MM.1S (cell line): ENCODE measurements around the gene MRPS18A.

Source experiments
- DNase-seq: peaks from one replicate; pipeline ENCODE4 v3.0.0-alpha.2; 2015
- H2AFZ ChIP-seq: fragments of 300-600 bp; sonication (generic); 2 replicates; pipeline ENCODE4 v1.6.0; 2016; ENCODE audit warnings: antibody characterized with exemption, low read length
- H3F3A ChIP-seq: fragments of 300-600 bp; sonication (generic); 2 replicates; pipeline ENCODE4 v1.6.1; 2016; ENCODE audit warnings: mild to moderate bottlenecking, antibody characterized with exemption, low read length, moderate library complexity, mixed read lengths; ENCODE audit not compliant: insufficient read depth
- H3K27ac ChIP-seq: fragments of 300-600 bp; sonication (generic); 2 replicates; pipeline ENCODE4 v1.5.1; 2016; ENCODE audit warnings: mild to moderate bottlenecking, low read length
- H3K27me3 ChIP-seq: fragments of 300-600 bp; sonication (generic); replicated peaks from 2 replicates; pipeline ENCODE4 v1.6.0; 2016; ENCODE audit warnings: low read length; ENCODE audit not compliant: insufficient read depth
- H3K36me3 ChIP-seq: fragments of 300-600 bp; sonication (generic); replicated peaks from 2 replicates; pipeline ENCODE4 v1.6.1; 2016; ENCODE audit warnings: mild to moderate bottlenecking, low read length, mixed read lengths; ENCODE audit not compliant: insufficient read depth
- H3K4me1 ChIP-seq: fragments of 300-600 bp; sonication (generic); 2 replicates; pipeline ENCODE4 v1.6.1; 2016; ENCODE audit warnings: low read length, mixed read lengths
- H3K4me2 ChIP-seq: fragments of 300-600 bp; sonication (generic); 2 replicates; pipeline ENCODE4 v1.6.0; 2016; ENCODE audit warnings: low read depth, low read length
- H3K4me3 ChIP-seq: fragments of 300-600 bp; sonication (generic); 2 replicates; pipeline ENCODE4 v1.5.1; 2016; ENCODE audit warnings: low read length, mixed read lengths
- H3K79me2 ChIP-seq: fragments of 300-600 bp; sonication (generic); 2 replicates; pipeline ENCODE4 v1.6.1; 2016; ENCODE audit warnings: mixed run types, low read length, mixed read lengths
- H3K9ac ChIP-seq: fragments of 300-600 bp; sonication (generic); 2 replicates; pipeline ENCODE4 v1.6.1; 2016; ENCODE audit warnings: low read length, mixed read lengths
- H3K9me2 ChIP-seq: fragments of 300-600 bp; sonication (generic); replicated peaks from 2 replicates; pipeline ENCODE4 v1.6.1; 2016; ENCODE audit warnings: mild to moderate bottlenecking, low read length, mixed read lengths; ENCODE audit not compliant: insufficient read depth
- H3K9me3 ChIP-seq: fragments of 300-600 bp; sonication (generic); replicated peaks from 2 replicates; pipeline ENCODE4 v1.6.1; 2016; ENCODE audit warnings: mild to moderate bottlenecking, low read length, mixed read lengths; ENCODE audit not compliant: insufficient read depth
- H4K20me1 ChIP-seq: fragments of 300-600 bp; sonication (generic); 2 replicates; pipeline ENCODE4 v1.6.1; 2016; ENCODE audit warnings: mild to moderate bottlenecking, low read length, moderate library complexity, mixed read lengths; ENCODE audit not compliant: insufficient read depth
- EZH2 ChIP-seq: fragments of 300-600 bp; sonication (generic); optimal IDR thresholded peaks from 2 replicates; pipeline ENCODE3; 2017; ENCODE audit warnings: low read depth, mild to moderate bottlenecking, antibody characterized with exemption, low read length, mixed read lengths
- EZH2phosphoT487 ChIP-seq: fragments of 300-600 bp; sonication (generic); IDR thresholded peaks from 2 replicates; pipeline ENCODE4 v1.6.1; 2018; ENCODE audit warnings: antibody characterized with exemption, low read length
- TF ChIP-seq, protein P1 (sequence below): fragments of 300-600 bp; sonication (generic); IDR thresholded peaks from 2 replicates; pipeline ENCODE4 v1.5.1; 2016; ENCODE audit warnings: antibody characterized with exemption, low read length, mixed read lengths

The MRPS18A gene

DNA sequence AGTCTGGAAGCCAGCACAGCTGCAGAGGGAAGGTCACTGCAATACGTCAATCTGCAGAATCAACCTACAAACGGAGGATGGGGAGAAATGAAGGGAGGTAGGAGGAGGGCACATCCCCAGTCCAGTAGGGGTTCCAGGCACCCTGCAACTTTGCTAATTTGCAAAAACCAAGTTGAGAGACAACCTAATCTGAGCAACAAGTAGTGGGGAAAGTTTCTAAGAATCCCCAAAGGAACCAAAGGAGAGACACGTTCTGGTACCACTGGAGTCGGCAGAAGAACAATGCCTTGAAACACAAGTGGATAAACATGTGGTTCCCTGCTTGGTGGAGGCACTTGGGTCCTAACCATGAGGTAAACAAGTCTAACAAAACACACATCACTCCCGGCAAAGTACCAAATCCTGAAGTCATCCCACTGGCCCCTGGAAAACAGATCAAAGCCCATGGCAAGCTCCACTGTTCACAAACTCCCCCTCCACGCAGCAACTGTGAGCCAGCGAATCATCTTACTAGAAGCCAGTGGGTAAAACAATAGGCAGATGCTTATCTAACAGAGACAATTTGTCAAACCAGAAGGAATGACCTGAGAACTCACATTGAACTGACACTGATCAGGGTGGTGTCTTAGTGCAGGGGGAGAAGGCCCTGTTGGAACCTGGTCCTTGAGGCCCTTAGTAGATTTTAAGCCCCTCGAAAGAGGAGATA is 4.7 kb downstream of the MRPS18A start:
- Histone ChIP-seq H3K27me3 (no peaks in the 10 kb centered on the region), H3K4me2 (no peak overlapping the region), H2AFZ (no peak overlapping the region), H3K4me3 (no peak overlapping the region), H4K20me1 (peaks cover 16% of the 10 kb centered on the region; the same call in 1 of the 2 replicates), H3K9me3 (no peaks in the 10 kb centered on the region), H3K27ac (no peak overlapping the region), H3K9ac (no peak overlapping the region), H3K4me1 (peaks cover 31% of the 10 kb centered on the region), H3K9me2 (no peaks in the 10 kb centered on the region), H3K79me2 (peaks cover 97% of the 10 kb centered on the region), H3K36me3 (no peaks in the 10 kb centered on the region), H3F3A (peaks cover 7% of the 10 kb centered on the region; the same call in 1 of the 2 replicates)
- no peak for DNase-seq
- no peak for TF ChIP-seq EZH2phosphoT487
- TF ChIP-seq, protein P1, sequence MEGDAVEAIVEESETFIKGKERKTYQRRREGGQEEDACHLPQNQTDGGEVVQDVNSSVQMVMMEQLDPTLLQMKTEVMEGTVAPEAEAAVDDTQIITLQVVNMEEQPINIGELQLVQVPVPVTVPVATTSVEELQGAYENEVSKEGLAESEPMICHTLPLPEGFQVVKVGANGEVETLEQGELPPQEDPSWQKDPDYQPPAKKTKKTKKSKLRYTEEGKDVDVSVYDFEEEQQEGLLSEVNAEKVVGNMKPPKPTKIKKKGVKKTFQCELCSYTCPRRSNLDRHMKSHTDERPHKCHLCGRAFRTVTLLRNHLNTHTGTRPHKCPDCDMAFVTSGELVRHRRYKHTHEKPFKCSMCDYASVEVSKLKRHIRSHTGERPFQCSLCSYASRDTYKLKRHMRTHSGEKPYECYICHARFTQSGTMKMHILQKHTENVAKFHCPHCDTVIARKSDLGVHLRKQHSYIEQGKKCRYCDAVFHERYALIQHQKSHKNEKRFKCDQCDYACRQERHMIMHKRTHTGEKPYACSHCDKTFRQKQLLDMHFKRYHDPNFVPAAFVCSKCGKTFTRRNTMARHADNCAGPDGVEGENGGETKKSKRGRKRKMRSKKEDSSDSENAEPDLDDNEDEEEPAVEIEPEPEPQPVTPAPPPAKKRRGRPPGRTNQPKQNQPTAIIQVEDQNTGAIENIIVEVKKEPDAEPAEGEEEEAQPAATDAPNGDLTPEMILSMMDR: no peak
- no peak for TF ChIP-seq EZH2

DNA sequence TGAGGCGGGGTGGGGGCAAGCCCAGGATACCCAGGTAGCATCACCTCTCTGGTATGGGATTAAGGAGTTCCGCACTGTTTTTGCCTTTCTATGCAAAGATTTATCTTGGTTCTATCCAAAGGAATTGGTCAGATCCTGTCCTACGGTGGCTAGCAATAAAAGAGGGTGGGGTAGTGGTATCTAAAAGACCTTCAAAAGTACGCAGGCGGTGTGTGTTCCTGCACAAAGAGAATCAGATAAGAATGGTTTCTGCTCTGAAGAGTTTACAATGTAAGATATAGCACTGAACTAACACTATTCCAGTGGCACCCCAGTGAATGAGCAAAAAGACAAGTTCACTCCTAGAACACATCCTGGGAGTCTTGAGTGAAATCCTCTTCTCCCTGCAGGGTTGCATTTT is 6.3 kb downstream of the MRPS18A start:
- Histone ChIP-seq H3K79me2 (peaks cover 87% of the 10 kb centered on the region), H3K4me2 (no peak overlapping the region), H3K27ac (no peak overlapping the region), H3K9me2 (no peaks in the 10 kb centered on the region), H3K36me3 (no peaks in the 10 kb centered on the region), H2AFZ (no peak overlapping the region), H3F3A (0 out of 2 replicates have a peak, but pooled peaks cover 3% of the 10 kb centered on the region), H3K9me3 (no peaks in the 10 kb centered on the region), H3K9ac (no peak overlapping the region), H3K4me1 (peaks cover 25% of the 10 kb centered on the region), H3K4me3 (no peak overlapping the region), H3K27me3 (no peaks in the 10 kb centered on the region), H4K20me1 (peaks cover 16% of the 10 kb centered on the region; the same call in 1 of the 2 replicates)
- no peak for DNase-seq
- TF ChIP-seq, protein P1: no peak
- no peak for TF ChIP-seq EZH2
- no peak for TF ChIP-seq EZH2phosphoT487

DNA sequence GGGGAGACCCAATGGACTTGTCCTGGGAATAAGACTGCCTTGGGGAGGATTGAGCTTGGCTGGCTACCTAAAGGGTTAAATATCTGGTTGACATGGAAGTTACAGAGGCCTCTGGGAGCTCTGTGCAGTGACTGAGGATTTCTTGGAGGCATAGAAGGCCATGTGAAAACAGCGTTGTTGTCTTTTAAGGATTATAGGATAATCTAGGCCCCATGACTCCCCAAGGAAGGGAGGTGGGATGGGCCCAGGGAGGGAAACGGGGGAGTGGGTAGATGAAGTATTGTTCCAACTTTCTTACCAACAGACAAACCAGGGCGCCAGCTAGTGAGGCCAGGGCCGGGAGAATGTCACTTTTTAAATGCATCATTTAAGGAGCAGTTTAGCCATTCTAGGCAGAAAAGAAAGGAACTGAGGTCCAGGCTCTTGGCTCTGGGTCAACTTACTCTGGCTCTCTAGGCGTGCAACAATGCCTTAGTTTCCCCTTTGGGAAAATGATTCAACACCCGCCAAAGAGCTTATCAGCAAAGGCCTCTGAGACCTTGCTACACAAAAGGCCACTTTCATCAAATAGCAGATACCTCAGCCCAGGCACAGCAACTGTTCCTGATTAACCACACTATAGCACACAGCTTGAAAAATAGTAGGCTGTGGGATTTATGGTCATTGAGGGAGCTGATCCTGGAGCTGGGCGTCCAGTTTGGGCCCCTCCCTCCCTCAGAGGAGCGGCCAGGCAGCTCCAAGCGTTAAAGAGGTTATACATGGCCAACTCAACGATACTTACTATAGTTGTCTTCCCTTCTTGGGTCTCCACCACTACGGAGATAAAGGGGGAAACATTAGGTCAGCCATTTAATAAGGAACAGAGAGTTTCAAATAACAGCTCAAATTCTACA is 7.0 kb downstream of the MRPS18A start:
- no peak overlapping the region for H2AFZ ChIP-seq
- peaks cover 16% of the 10 kb centered on the region; the same call in 1 of the 2 replicates for H4K20me1 ChIP-seq
- H3F3A ChIP-seq: 0 out of 2 replicates have a peak, but pooled peaks cover 3% of the 10 kb centered on the region
- DNase-seq: no peak
- H3K4me1 ChIP-seq: peaks cover 17% of the 10 kb centered on the region
- TF ChIP-seq EZH2phosphoT487 (no peak), EZH2 (no peak)
- TF ChIP-seq, protein P1: no peak
- H3K9me3 ChIP-seq: no peaks in the 10 kb centered on the region
- no peak overlapping the region for H3K4me3 ChIP-seq
- H3K79me2 ChIP-seq: peaks cover 80% of the 10 kb centered on the region
- no peak overlapping the region for H3K4me2 ChIP-seq
- H3K36me3 ChIP-seq: no peaks in the 10 kb centered on the region
- no peak overlapping the region for H3K9ac ChIP-seq
- no peaks in the 10 kb centered on the region for H3K9me2 ChIP-seq
- no peak overlapping the region for H3K27ac ChIP-seq
- H3K27me3 ChIP-seq: no peaks in the 10 kb centered on the region
